Measurements from ENCODE around the gene SEH1L. TPM values are rescaled to one million over a fixed set of nuclear protein-coding genes. Genes with fewer than 3 reads are reported as not detected.

The SEH1L gene
- total RNA-seq, 1 experiment from 2014 or later = 116 TPM

GRCh38 chr18:13022644-13023043, 74.8 kb downstream of the SEH1L start:
- H3K4me3 ChIP-seq (ENCODE audit: low read depth, low read length) = no peak overlapping the region
- no peak for TF ChIP-seq CTCF (IDR thresholded peaks at IDR 0.05; ENCODE audit: insufficient read depth in 1 of 2, low read depth in 1 of 2, low read length in 1 of 2, severe bottlenecking in 1 of 2, unreplicated experiment in 1 of 2)
- H3K4me1 ChIP-seq = peaks cover 2% of the 10 kb centered on the region
- Mint-ChIP-seq H3K27ac (ENCODE audit: unreplicated experiment) (no peak overlapping the region), H3K4me3 (ENCODE audit: unreplicated experiment) (no peak overlapping the region), H3K27me3 (ENCODE audit: insufficient read depth, unreplicated experiment) (no peaks in the 10 kb centered on the region), H3K4me1 (ENCODE audit: low read depth, unreplicated experiment) (peaks cover 10% of the 10 kb centered on the region), H3K36me3 (ENCODE audit: insufficient read depth, unreplicated experiment) (peaks cover 49% of the 10 kb centered on the region), H3K9me3 (ENCODE audit: unreplicated experiment) (no peaks in the 10 kb centered on the region)
- H3K9me3 ChIP-seq = no peaks in the 10 kb centered on the region
- ChIA-PET CTCF (no interaction called here), POLR2A (no interaction called here)
- intact Hi-C loops (cut with micrococcal nuclease; ENCODE audit: unreplicated experiment) = no loop called here
- no TSS peak for BruUV-seq (replicated peaks)
- H3K27me3 ChIP-seq (replicated peaks; ENCODE audit: control insufficient read depth, insufficient read depth, low read length) = no peaks in the 10 kb centered on the region
- no peak for DNase-seq
- no peaks in the 10 kb centered on the region; the same call in none of the 2 replicates for H3K36me3 ChIP-seq (ENCODE audit: control insufficient read depth, insufficient read depth, low read length)

- POLR2A ChIA-PET = no interaction called here
- no peaks in the 10 kb centered on the region for H3K9me3 Mint-ChIP-seq (ENCODE audit: unreplicated experiment)
- intact Hi-C loops (cut with micrococcal nuclease; ENCODE audit: unreplicated experiment) = no loop called here
- no peaks in the 10 kb centered on the region; the same call in none of the 2 replicates for H3K36me3 ChIP-seq (ENCODE audit: control insufficient read depth, insufficient read depth, low read length)
- no peak overlapping the region for H3K27ac Mint-ChIP-seq (ENCODE audit: unreplicated experiment)
- peaks cover 50% of the 10 kb centered on the region for H3K36me3 Mint-ChIP-seq (ENCODE audit: insufficient read depth, unreplicated experiment)
- BruUV-seq (replicated peaks) = no TSS peak
- peaks cover 9% of the 10 kb centered on the region for H3K4me1 Mint-ChIP-seq (ENCODE audit: low read depth, unreplicated experiment)
- CTCF ChIA-PET = no interaction called here
- no peaks in the 10 kb centered on the region for H3K9me3 ChIP-seq
- H3K4me3 Mint-ChIP-seq (ENCODE audit: unreplicated experiment) = no peak overlapping the region
- no peak overlapping the region for H3K4me3 ChIP-seq (ENCODE audit: low read depth, low read length)
- no peaks in the 10 kb centered on the region for H3K27me3 Mint-ChIP-seq (ENCODE audit: insufficient read depth, unreplicated experiment)
- TF ChIP-seq CTCF (IDR thresholded peaks at IDR 0.05; ENCODE audit: insufficient read depth in 1 of 2, low read depth in 1 of 2, low read length in 1 of 2, severe bottlenecking in 1 of 2, unreplicated experiment in 1 of 2) = no peak
- no peaks in the 10 kb centered on the region for H3K27me3 ChIP-seq (replicated peaks; ENCODE audit: control insufficient read depth, insufficient read depth, low read length)
- no peaks in the 10 kb centered on the region for H3K4me1 ChIP-seq
- DNase-seq = no peak
Measured at GRCh38 chr18:13025233-13025632, 77.4 kb downstream of the SEH1L start.

- H3K9me3 ChIP-seq = no peaks in the 10 kb centered on the region
- H3K27me3 ChIP-seq (replicated peaks; ENCODE audit: control insufficient read depth, insufficient read depth, low read length) = no peaks in the 10 kb centered on the region
- Mint-ChIP-seq H3K4me1 (ENCODE audit: low read depth, unreplicated experiment) (peaks cover 9% of the 10 kb centered on the region), H3K36me3 (ENCODE audit: insufficient read depth, unreplicated experiment) (peaks cover 53% of the 10 kb centered on the region), H3K9me3 (ENCODE audit: unreplicated experiment) (no peaks in the 10 kb centered on the region), H3K4me3 (ENCODE audit: unreplicated experiment) (no peak overlapping the region), H3K27me3 (ENCODE audit: insufficient read depth, unreplicated experiment) (no peaks in the 10 kb centered on the region), H3K27ac (ENCODE audit: unreplicated experiment) (no peak overlapping the region)
- intact Hi-C loops (cut with micrococcal nuclease; ENCODE audit: unreplicated experiment) = no loop called here
- no peak for DNase-seq
- CTCF ChIA-PET = interaction anchor here (0.9 kb wide), 1 partner anchor 133 kb away, joined by 4 read pairs; no protein-coding TSS in a partner anchor
- BruUV-seq (replicated peaks) = no TSS peak
- TF ChIP-seq CTCF (IDR thresholded peaks at IDR 0.05; ENCODE audit: insufficient read depth in 1 of 2, low read depth in 1 of 2, low read length in 1 of 2, severe bottlenecking in 1 of 2, unreplicated experiment in 1 of 2) = no peak
- POLR2A ChIA-PET = no interaction called here
- peaks cover 3% of the 10 kb centered on the region for H3K36me3 ChIP-seq (ENCODE audit: control insufficient read depth, insufficient read depth, low read length)
- no peaks in the 10 kb centered on the region for H3K4me1 ChIP-seq
- no peak overlapping the region for H3K4me3 ChIP-seq (ENCODE audit: low read depth, low read length)
Measured at GRCh38 chr18:13026583-13027270, 78.9 kb downstream of the SEH1L start.
